ENCODE results near the gene HS3ST5.
"Not testable (repeated sequence)": the region's sequence is repeated elsewhere in the genome, so short reads cannot be mapped to it uniquely, and the experiment has no call there.

Gene HS3ST5

GRCh38 chr6:114276783-114277182, 66.0 kb downstream of the HS3ST5 start:
- no peak for DNase-seq (ENCODE audit: low read depth in 2 of 2)

GRCh38 chr6:114274836-114275235, 68.0 kb downstream of the HS3ST5 start:
- DNase-seq (ENCODE audit: low read depth in 2 of 2) = no peak

GRCh38 chr6:114272582-114272981, 70.2 kb downstream of the HS3ST5 start:
- no peak for DNase-seq (ENCODE audit: low read depth in 2 of 2)

- DNase-seq (ENCODE audit: low read depth in 2 of 2) = no peak
These were observed 71.4 kb downstream of the HS3ST5 start for GRCh38 chr6:114271405-114271804.

GRCh38 chr6:114267897-114268296, 74.9 kb downstream of the HS3ST5 start:
- no peak for DNase-seq (ENCODE audit: low read depth in 2 of 2)

GRCh38 chr6:114260810-114261209, 82.0 kb downstream of the HS3ST5 start:
- DNase-seq (ENCODE audit: low read depth in 2 of 2) = no peak

- no peak for DNase-seq (ENCODE audit: low read depth in 2 of 2)
These were observed 84.4 kb downstream of the HS3ST5 start for GRCh38 chr6:114258376-114258775.

GRCh38 chr6:114253431-114253830, 89.4 kb downstream of the HS3ST5 start:
- no peak for DNase-seq (ENCODE audit: low read depth in 2 of 2)

- no peak for DNase-seq (ENCODE audit: low read depth in 2 of 2)
These were observed 93.3 kb downstream of the HS3ST5 start for GRCh38 chr6:114249522-114249921.

GRCh38 chr6:114247101-114247500, 95.7 kb downstream of the HS3ST5 start:
- DNase-seq (ENCODE audit: low read depth in 2 of 2) = no peak

- DNase-seq (ENCODE audit: low read depth in 2 of 2) = no peak
These were observed 102.0 kb downstream of the HS3ST5 start for GRCh38 chr6:114240796-114241195.

GRCh38 chr6:114228675-114229074, 114.1 kb downstream of the HS3ST5 start:
- no peak for DNase-seq (ENCODE audit: low read depth in 2 of 2)

GRCh38 chr6:114227944-114228468, 114.8 kb downstream of the HS3ST5 start:
- DNase-seq (ENCODE audit: low read depth in 2 of 2) = no peak

- DNase-seq (ENCODE audit: low read depth in 2 of 2) = no peak
These were observed 122.6 kb downstream of the HS3ST5 start for GRCh38 chr6:114220241-114220640.

GRCh38 chr6:114218437-114219340, 124.1 kb downstream of the HS3ST5 start:
- no peak for DNase-seq (ENCODE audit: low read depth in 2 of 2)

GRCh38 chr6:114217996-114218395, 124.8 kb downstream of the HS3ST5 start:
- DNase-seq (ENCODE audit: low read depth in 2 of 2) = not testable (repeated sequence)

- DNase-seq (ENCODE audit: low read depth in 2 of 2) = no peak
These were observed 125.9 kb downstream of the HS3ST5 start for GRCh38 chr6:114216789-114217467.

- DNase-seq (ENCODE audit: low read depth in 2 of 2) = no peak
These were observed 132.4 kb downstream of the HS3ST5 start for GRCh38 chr6:114210467-114210866.

GRCh38 chr6:114203460-114203859, 139.4 kb downstream of the HS3ST5 start:
- no peak for DNase-seq (ENCODE audit: low read depth in 2 of 2)

- DNase-seq (ENCODE audit: low read depth in 2 of 2) = no peak
These were observed 140.4 kb downstream of the HS3ST5 start for GRCh38 chr6:114202389-114202788.

GRCh38 chr6:114200891-114201290, 141.9 kb downstream of the HS3ST5 start:
- no peak for DNase-seq (ENCODE audit: low read depth in 2 of 2)

- DNase-seq (ENCODE audit: low read depth in 2 of 2) = no peak
These were observed 147.0 kb downstream of the HS3ST5 start for GRCh38 chr6:114195631-114196403.
